Left renal cortex interstitium (tissue), 4 donors: Measurements from ENCODE around the gene DDA1. TPM values are rescaled to one million over a fixed set of nuclear protein-coding genes. Genes with fewer than 3 reads are reported as not detected.

Experiments
- polyA plus RNA-seq, 4 donors: library from polyadenylated mRNA; unstranded; fragments of 120-200 nt; gene quantifications; one replicate each; pipeline ENCODE4 v1.2.1, GENCODE V29; 2013; ENCODE audit not compliant: insufficient read length in 4 of 4

The DDA1 gene
- polyA plus RNA-seq, 4 donors, result 31.3 to 48.7 (median 42.8) TPM

Other genes starting within 250 kb of the DDA1 start
- 10 to 100 TPM; 11.7 to 17.0 (median 15.5) TPM for gene HAUS8, start 234.1 kb upstream of the DDA1 start, polyA plus RNA-seq
- 10 to 100 TPM; 45.2 to 74.4 (median 53.9) TPM for gene MYO9B, start 233.8 kb upstream of the DDA1 start, polyA plus RNA-seq
- gene USE1, start 94.2 kb upstream of the DDA1 start, polyA plus RNA-seq, result 10 to 100 TPM; 27.1 to 37.3 (median 31.3) TPM
- gene OCEL1, start 83.3 kb upstream of the DDA1 start, polyA plus RNA-seq, result 10 to 100 TPM; 18.6 to 25.7 (median 23.2) TPM
- gene NR2F6, start 63.6 kb upstream of the DDA1 start, polyA plus RNA-seq, result 10 to 100 TPM; 35.1 to 64.1 (median 48.9) TPM
- 1 to 10 TPM; 4.8 to 8.0 (median 7.6) TPM for gene USHBP1, start 44.8 kb upstream of the DDA1 start, polyA plus RNA-seq
- 100 to 1,000 TPM in 3 of 4 donors, 10 to 100 TPM in 1; 99.9 to 118 (median 108) TPM for gene BABAM1, start 42.1 kb upstream of the DDA1 start, polyA plus RNA-seq
- 1 to 10 TPM in 2 of 4 donors, under 1 TPM in 2; 0.86 to 2.3 (median 1.3) TPM for gene ANKLE1, start 27.7 kb upstream of the DDA1 start, polyA plus RNA-seq
- gene ABHD8, start 6.1 kb upstream of the DDA1 start, polyA plus RNA-seq, result 10 to 100 TPM in 3 of 4 donors, 1 to 10 TPM in 1; 7.8 to 15.5 (median 12.6) TPM
- 10 to 100 TPM; 48.5 to 77.6 (median 57.3) TPM for gene MRPL34, start 3.7 kb upstream of the DDA1 start, polyA plus RNA-seq
- 10 to 100 TPM in 3 of 4 donors, 1 to 10 TPM in 1; 8.3 to 21.1 (median 13.1) TPM for gene ANO8, start 25.3 kb downstream of the DDA1 start, polyA plus RNA-seq
- gene GTPBP3, start 28.0 kb downstream of the DDA1 start, polyA plus RNA-seq, result 10 to 100 TPM; 15.7 to 37.9 (median 24.6) TPM
- gene PLVAP, start 67.8 kb downstream of the DDA1 start, polyA plus RNA-seq, result 100 to 1,000 TPM; 162 to 238 (median 195) TPM
- 1 to 10 TPM in 2 of 4 donors, under 1 TPM in 2; 0.83 to 6.2 (median 3.3) TPM for gene CCDC194, start 84.6 kb downstream of the DDA1 start, polyA plus RNA-seq
- 100 to 1,000 TPM; 103 to 178 (median 119) TPM for gene BST2, start 96.1 kb downstream of the DDA1 start, polyA plus RNA-seq
- 10 to 100 TPM; 53.2 to 97.6 (median 80.9) TPM for gene MVB12A, start 110.5 kb downstream of the DDA1 start, polyA plus RNA-seq
- 1 to 10 TPM; 2.4 to 3.9 (median 3.3) TPM for gene TMEM221, start 139.1 kb downstream of the DDA1 start, polyA plus RNA-seq
- under 1 TPM in 2 of 4 donors, not detected in 2; 0.26 to 0.28 TPM for gene NXNL1, start 151.4 kb downstream of the DDA1 start, polyA plus RNA-seq
- 10 to 100 TPM; 10.7 to 24.7 (median 19.1) TPM for gene SLC27A1, start 161.0 kb downstream of the DDA1 start, polyA plus RNA-seq
- gene PGLS, start 202.1 kb downstream of the DDA1 start, polyA plus RNA-seq, result 100 to 1,000 TPM in 1 of 4 donors, 10 to 100 TPM in 3; 57.6 to 100 (median 81.2) TPM
- gene COLGALT1, start 246.1 kb downstream of the DDA1 start, polyA plus RNA-seq, result 10 to 100 TPM; 44.7 to 64.4 (median 52.7) TPM